Transverse colon (tissue), 3 donors: ENCODE results near the gene MAP4K1.

Experiments used
- POLR2A ChIP-seq: fragments of 450-650 bp; IDR thresholded peaks from one replicate; pipeline ENCODE4 v1.6.1; 2016; ENCODE audit warnings: antibody characterized with exemption, mild to moderate bottlenecking, moderate library complexity
- TF ChIP-seq, protein P1 (sequence below), 5 experiments: fragments of 200-600 bp in 3 of 5; fragments of 450-650 bp in 2 of 5; sonication (generic) in 3 of 5; IDR thresholded peaks; 1 replicate in 2 of 5; 2 replicates in 3 of 5; pipeline ENCODE4 v1.5.1; 2016 to 2017; ENCODE audit warnings: antibody characterized with exemption in 5 of 5, inconsistent platforms in 3 of 5, mild to moderate bottlenecking in 2 of 5, moderate library complexity in 1 of 5

GRCh38 chr19:38661996-38662395, 44.2 kb upstream of the MAP4K1 start:
- TF ChIP-seq, protein P1, sequence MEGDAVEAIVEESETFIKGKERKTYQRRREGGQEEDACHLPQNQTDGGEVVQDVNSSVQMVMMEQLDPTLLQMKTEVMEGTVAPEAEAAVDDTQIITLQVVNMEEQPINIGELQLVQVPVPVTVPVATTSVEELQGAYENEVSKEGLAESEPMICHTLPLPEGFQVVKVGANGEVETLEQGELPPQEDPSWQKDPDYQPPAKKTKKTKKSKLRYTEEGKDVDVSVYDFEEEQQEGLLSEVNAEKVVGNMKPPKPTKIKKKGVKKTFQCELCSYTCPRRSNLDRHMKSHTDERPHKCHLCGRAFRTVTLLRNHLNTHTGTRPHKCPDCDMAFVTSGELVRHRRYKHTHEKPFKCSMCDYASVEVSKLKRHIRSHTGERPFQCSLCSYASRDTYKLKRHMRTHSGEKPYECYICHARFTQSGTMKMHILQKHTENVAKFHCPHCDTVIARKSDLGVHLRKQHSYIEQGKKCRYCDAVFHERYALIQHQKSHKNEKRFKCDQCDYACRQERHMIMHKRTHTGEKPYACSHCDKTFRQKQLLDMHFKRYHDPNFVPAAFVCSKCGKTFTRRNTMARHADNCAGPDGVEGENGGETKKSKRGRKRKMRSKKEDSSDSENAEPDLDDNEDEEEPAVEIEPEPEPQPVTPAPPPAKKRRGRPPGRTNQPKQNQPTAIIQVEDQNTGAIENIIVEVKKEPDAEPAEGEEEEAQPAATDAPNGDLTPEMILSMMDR (IDR thresholded peaks at IDR 0.05), result no peak
- TF ChIP-seq POLR2A, result peak; percentile 40
